Posterior vena cava (tissue), 2 donors: ENCODE measurements around the gene RPTOR. TPM values are rescaled to one million over a fixed set of nuclear protein-coding genes. Genes with fewer than 3 reads are reported as not detected.
A peak's percentile ranks its signal among the peaks of the same experiment; 100 is the strongest.

ENCODE experiments used
- DNase-seq: peaks from one replicate; pipeline ENCODE4 v3.0.0-alpha.2; 2020; ENCODE audit warnings: low spot score
- intact Hi-C, 2 donors: fragments of 100-400 bp; cut with DNase I; formaldehyde crosslinking; loops; one replicate each; pipeline versions ENCODE4 v1.14.1 to v1.14.2; 2022 to 2023
- total RNA-seq, 2 donors: library from RNA; stranded (reverse); fragmentation: NEBNext Ultra II Directional; extraction: Animal tissue kit (Norgen Biotek cat#: 25700); gene quantifications; one replicate each; pipeline ENCODE4 v1.2.1, GENCODE V29; 2021
- donor health status: DM: yes; HTN: yes; CAD: no.
- donor health status: DM: yes; HTN: yes; CAD: no.

The RPTOR gene
- total RNA-seq, 2 donors from 2014 or later, result 30.1 to 44.1 TPM

GRCh38 chr17:80778716-80779115 lies 234.1 kb downstream of the RPTOR start:
- peak; percentile 29 for DNase-seq
- intact Hi-C loops, result no loop called here

- intact Hi-C loops, result no loop called here
These were observed 234.7 kb downstream of the RPTOR start for GRCh38 chr17:80779336-80779735.

GRCh38 chr17:80779961-80780380 lies 235.3 kb downstream of the RPTOR start:
- intact Hi-C loops, result loop anchor here in 1 of 2 donors (5.0 kb wide), 1 partner anchor 1853 kb away; the partner anchor contains the start of gene TIMP2
- peak; percentile 74 for DNase-seq

More at GRCh38 chr17:80779336-80779735, 234.7 kb downstream of the RPTOR start:
- DNase-seq, result peak; percentile 66

- DNase-seq, result peak; percentile 79
- intact Hi-C loops, result loop anchor here in 1 of 2 donors (5.0 kb wide), 1 partner anchor 1853 kb away; the partner anchor contains the start of gene TIMP2
These were observed 236.0 kb downstream of the RPTOR start for GRCh38 chr17:80780381-80781198.

GRCh38 chr17:80781211-80781610 lies 236.6 kb downstream of the RPTOR start:
- DNase-seq, result peak; percentile 83

GRCh38 chr17:80781807-80782277 lies 237.2 kb downstream of the RPTOR start:
- DNase-seq, result peak; percentile 71
- intact Hi-C loops, result loop anchor here in 1 of 2 donors (5.0 kb wide), 1 partner anchor 1855 kb away; the partner anchor contains the start of gene TIMP2

More at GRCh38 chr17:80781211-80781610, 236.6 kb downstream of the RPTOR start:
- intact Hi-C loops, result loop anchor here in 1 of 2 donors (5.0 kb wide), 1 partner anchor 1854 kb away; the partner anchor contains the start of gene TIMP2

- intact Hi-C loops, result loop anchor here in 1 of 2 donors (5.0 kb wide), 1 partner anchor 1855 kb away; the partner anchor contains the start of gene TIMP2
- DNase-seq, result peak; percentile 63
These were observed 238.1 kb downstream of the RPTOR start for GRCh38 chr17:80782536-80783427.

- DNase-seq, result peak; percentile 66
- intact Hi-C loops, result loop anchor here in 1 of 2 donors (5.0 kb wide), 1 partner anchor 1856 kb away; the partner anchor contains the start of gene TIMP2
These were observed 238.8 kb downstream of the RPTOR start for GRCh38 chr17:80783486-80783885.

GRCh38 chr17:80783971-80784370 lies 239.3 kb downstream of the RPTOR start:
- intact Hi-C loops, result loop anchor here in 1 of 2 donors (5.0 kb wide), 1 partner anchor 1857 kb away; the partner anchor contains the start of gene TIMP2

GRCh38 chr17:80785477-80786178 lies 241.0 kb downstream of the RPTOR start:
- peak; percentile 69 for DNase-seq
- intact Hi-C loops, result loop anchor here in 1 of 2 donors (5.0 kb wide), 1 partner anchor 1118 kb away; no protein-coding TSS in a partner anchor

More at GRCh38 chr17:80783971-80784370, 239.3 kb downstream of the RPTOR start:
- DNase-seq, result peak; percentile 17

- intact Hi-C loops, result loop anchor here in 1 of 2 donors (5.0 kb wide), 1 partner anchor 1119 kb away; no protein-coding TSS in a partner anchor
- DNase-seq, result peak; percentile 26
These were observed 241.8 kb downstream of the RPTOR start for GRCh38 chr17:80786470-80786869.

- intact Hi-C loops, result loop anchor here in 1 of 2 donors (5.0 kb wide), 1 partner anchor 1120 kb away; no protein-coding TSS in a partner anchor
These were observed 242.2 kb downstream of the RPTOR start for GRCh38 chr17:80786887-80787286.

GRCh38 chr17:80787881-80788280 lies 243.2 kb downstream of the RPTOR start:
- intact Hi-C loops, result loop anchor here in 1 of 2 donors (5.0 kb wide), 1 partner anchor 1121 kb away; no protein-coding TSS in a partner anchor
- DNase-seq, result no peak

More at GRCh38 chr17:80786887-80787286, 242.2 kb downstream of the RPTOR start:
- no peak for DNase-seq

- peak; percentile 49 for DNase-seq
- intact Hi-C loops, result loop anchor here in 1 of 2 donors (5.0 kb wide), 1 partner anchor 1122 kb away; no protein-coding TSS in a partner anchor
These were observed 244.8 kb downstream of the RPTOR start for GRCh38 chr17:80789356-80789902.

GRCh38 chr17:80790021-80790765 lies 245.6 kb downstream of the RPTOR start:
- peak; percentile 64 for DNase-seq
- intact Hi-C loops, result no loop called here

- intact Hi-C loops, result no loop called here
- DNase-seq, result peak; percentile 58
These were observed 246.5 kb downstream of the RPTOR start for GRCh38 chr17:80790981-80791742.
